Activated T-cell treated with anti-CD3 and anti-CD28 coated beads, Interleukin-2, amount 50 U/mL, for 48 hours (primary cell): ENCODE data around the gene SETD6.
"Not testable (repeated sequence)": the region's sequence is repeated elsewhere in the genome, so short reads cannot be mapped to it uniquely, and the experiment has no call there.

Source experiments
- DNase-seq, 2 experiments: peaks; one replicate each; pipeline ENCODE4 v3.0.0-alpha.2; 2020

SETD6 gene

DNA sequence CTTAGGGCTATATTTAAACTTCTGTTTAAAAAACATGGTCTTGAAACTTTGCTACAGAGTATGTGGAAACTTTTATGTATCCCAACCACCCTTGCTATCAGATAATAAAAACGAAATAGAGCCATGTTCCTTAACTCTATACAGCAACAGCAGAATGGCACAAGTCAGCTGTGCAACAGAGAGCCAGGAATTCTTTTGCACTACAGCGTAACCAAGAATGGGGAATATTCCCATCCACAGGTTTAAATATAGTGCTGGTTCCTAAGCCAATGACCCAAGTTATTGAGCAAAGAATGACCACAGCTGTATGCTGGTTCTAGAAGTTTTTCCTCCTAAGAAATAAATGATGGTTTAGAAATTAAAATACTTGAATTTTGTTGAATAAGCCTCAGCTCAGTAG is 33.1 kb downstream of the SETD6 start:
- no peak for DNase-seq

DNA sequence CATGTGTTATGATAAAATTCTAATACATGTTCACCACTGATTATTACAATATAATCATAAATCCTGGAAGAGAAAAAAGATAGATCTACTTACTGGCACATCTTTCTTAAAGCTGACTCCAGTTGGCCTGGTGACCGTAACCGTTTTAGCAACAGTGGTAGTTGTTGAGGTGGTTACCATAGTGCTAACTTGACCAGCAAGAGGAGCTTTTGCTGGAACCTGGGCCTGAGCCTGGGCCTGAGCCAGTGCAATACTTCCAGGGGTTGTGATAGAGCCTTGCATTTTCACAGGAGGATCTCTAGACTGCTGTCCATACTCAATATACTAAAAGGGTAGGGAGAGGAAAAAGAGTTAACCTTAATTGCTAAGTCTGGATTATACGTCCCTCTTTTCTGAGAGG is 36.2 kb downstream of the SETD6 start:
- DNase-seq: no peak

DNA sequence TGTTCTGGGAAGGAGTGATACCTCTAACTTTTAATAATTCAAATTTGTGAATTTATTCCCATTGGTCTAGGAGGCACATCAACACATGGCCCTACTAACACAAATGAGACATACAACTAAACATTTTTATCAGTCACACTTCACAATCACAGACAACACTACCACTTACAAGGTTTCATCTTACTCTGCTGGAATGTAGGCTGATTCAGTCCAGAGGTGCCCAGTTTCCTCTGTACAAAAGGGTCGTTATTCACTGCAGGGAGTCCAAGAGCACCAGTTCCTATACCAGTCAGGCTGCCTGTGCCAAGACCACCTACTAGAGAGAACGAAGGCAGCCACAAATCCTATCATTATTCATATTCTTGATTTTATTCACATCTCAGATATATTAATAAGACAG is 41.4 kb downstream of the SETD6 start:
- DNase-seq: no peak

DNA sequence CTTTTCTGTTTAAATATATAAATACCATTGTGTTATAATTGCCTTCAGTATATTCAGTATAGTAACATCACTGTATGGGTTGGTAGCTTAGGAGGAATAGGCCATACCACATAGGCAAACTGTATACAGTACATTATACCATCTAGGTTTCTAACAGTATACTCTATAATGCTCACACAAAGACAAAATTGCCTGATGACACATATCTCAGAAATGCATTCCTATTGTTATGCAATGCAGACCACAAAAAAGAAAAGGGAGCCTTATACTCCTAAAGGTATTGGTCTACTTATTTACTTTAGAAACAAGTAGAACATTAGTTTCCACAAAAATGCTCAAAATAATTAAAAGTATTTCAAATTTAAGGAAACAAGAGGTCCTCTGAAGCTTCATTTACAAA is 47.9 kb downstream of the SETD6 start:
- no peak for DNase-seq

DNA sequence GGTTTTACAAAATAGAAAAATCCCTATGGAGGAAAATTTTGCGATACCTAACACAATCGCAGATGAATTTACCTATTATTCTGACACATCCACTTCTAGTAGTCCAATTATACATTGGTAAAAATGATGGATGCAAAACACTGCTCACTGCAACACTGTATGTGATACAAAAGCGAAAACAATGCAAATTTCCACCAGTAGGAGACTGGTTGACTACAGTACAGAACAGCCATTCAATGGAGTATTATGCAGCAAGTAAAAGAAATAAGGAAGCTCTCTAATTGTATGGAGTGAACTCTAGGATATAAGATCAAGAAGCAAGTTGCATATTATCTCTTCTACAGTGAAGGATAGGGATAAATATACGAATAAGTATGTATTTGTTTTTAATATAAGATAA is 48.5 kb downstream of the SETD6 start:
- no peak for DNase-seq

DNA sequence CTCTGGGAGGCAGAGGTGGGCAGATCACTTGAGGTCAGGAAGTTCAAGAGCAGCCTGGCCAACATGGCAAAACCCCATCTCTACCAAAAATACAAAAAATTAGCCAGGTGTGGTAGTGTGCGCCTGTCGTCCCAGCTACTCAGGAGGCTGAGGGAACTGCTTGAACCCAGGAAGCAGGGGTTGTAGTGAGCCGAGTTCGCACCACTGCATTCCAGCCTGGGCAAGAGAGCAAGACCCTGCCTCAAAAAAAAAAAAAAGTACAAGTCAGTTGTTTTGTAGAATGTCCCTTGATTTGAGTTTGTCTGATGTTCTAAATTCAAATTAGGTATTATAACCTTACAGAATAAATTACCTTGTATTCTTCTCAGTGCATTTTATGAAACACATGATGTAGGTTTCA is 50.4 kb downstream of the SETD6 start:
- DNase-seq: not testable (repeated sequence)
